Neural cell (in vitro differentiated cells): ENCODE results near the gene ASCC3. TPM values are rescaled to one million over a fixed set of nuclear protein-coding genes. Genes with fewer than 3 reads are reported as not detected.

Experiments
- H2AFZ ChIP-seq: fragments of 200-600, 300-800 bp; sonication (generic), shearing (Covaris generic); 2 replicates; pipeline ENCODE4 v1.6.0; 2014; ENCODE audit warnings: low read depth, mild to moderate bottlenecking, antibody characterized with exemption, low read length, moderate library complexity
- H3F3A ChIP-seq: fragments of 200-600 bp; shearing (Covaris generic); 2 replicates; pipeline ENCODE4 v1.6.1; 2016; ENCODE audit warnings: mild to moderate bottlenecking, moderate library complexity, mixed read lengths, antibody characterized with exemption, low read length; ENCODE audit not compliant: insufficient read depth, poor library complexity, severe bottlenecking
- H3K27ac ChIP-seq: fragments of 200-600, 300-800 bp; sonication (generic), shearing (Covaris generic); 2 replicates; pipeline ENCODE4 v1.5.1; 2014; ENCODE audit warnings: mild to moderate bottlenecking, low read length, moderate library complexity
- H3K27me3 ChIP-seq: fragments of 300-800, 200-600 bp; sonication (generic), shearing (Covaris generic); 2 replicates; pipeline ENCODE4 v1.6.0; 2014; ENCODE audit warnings: mild to moderate bottlenecking, low read depth, low read length, moderate library complexity; ENCODE audit not compliant: insufficient read depth
- H3K36me3 ChIP-seq: fragments of 300-800, 200-600 bp; sonication (generic), shearing (Covaris generic); 2 replicates; pipeline ENCODE4 v1.5.1; 2014; ENCODE audit warnings: mild to moderate bottlenecking, antibody characterized with exemption, low read length, moderate library complexity; ENCODE audit not compliant: insufficient read depth
- H3K4me2 ChIP-seq: fragments of 300-800, 200-600 bp; sonication (generic), shearing (Covaris generic); 2 replicates; pipeline ENCODE4 v1.6.0; 2014; ENCODE audit warnings: mild to moderate bottlenecking, low read length
- H3K4me3 ChIP-seq: fragments of 300-800, 200-600 bp; sonication (generic), shearing (Covaris generic); 2 replicates; pipeline ENCODE4 v1.5.1; 2014; ENCODE audit warnings: mild to moderate bottlenecking, low read length, moderate library complexity
- H3K79me2 ChIP-seq: fragments of 200-600 bp; shearing (Covaris generic); replicated peaks from 2 replicates; pipeline ENCODE4 v1.6.0; 2014; ENCODE audit warnings: mild to moderate bottlenecking, low read length, moderate library complexity; ENCODE audit not compliant: insufficient read depth
- H3K9ac ChIP-seq: fragments of 300-800, 200-600 bp; sonication (generic), shearing (Covaris generic); 2 replicates; pipeline ENCODE4 v1.6.1; 2016; ENCODE audit warnings: mild to moderate bottlenecking, low read length, mixed read lengths
- H3K9me2 ChIP-seq: fragments of 200-600 bp; shearing (Covaris generic); 2 replicates; pipeline ENCODE4 v1.6.1; 2016; ENCODE audit warnings: mild to moderate bottlenecking, low read length, mixed read lengths; ENCODE audit not compliant: insufficient read depth
- H3K9me3 ChIP-seq: fragments of 200-600, 300-800 bp; sonication (generic), shearing (Covaris generic); 2 replicates; pipeline ENCODE4 v1.6.1; 2016; ENCODE audit warnings: mild to moderate bottlenecking, mixed run types, low read length, moderate library complexity, mixed read lengths
- H4K20me1 ChIP-seq: fragments of 200-600 bp; shearing (Covaris generic); 2 replicates; pipeline ENCODE4 v1.6.1; 2016; ENCODE audit warnings: mild to moderate bottlenecking, mixed run types; ENCODE audit not compliant: insufficient read depth
- EP300 ChIP-seq: fragments of 450-650 bp; conservative IDR thresholded peaks from 2 replicates; pipeline ENCODE4 v1.6.1; 2014; ENCODE audit warnings: antibody characterized with exemption, mild to moderate bottlenecking, moderate library complexity; ENCODE audit not compliant: poor library complexity, severe bottlenecking
- EZH2 ChIP-seq: fragments of 200-600, 300-800 bp; shearing (Covaris generic), sonication (generic); IDR thresholded peaks from 2 replicates; pipeline ENCODE4 v1.6.1; 2014; ENCODE audit warnings: antibody characterized with exemption, low read length, borderline replicate concordance, mild to moderate bottlenecking; ENCODE audit not compliant: insufficient read depth, poor library complexity, severe bottlenecking
- MXI1 ChIP-seq: fragments of 450-650 bp; conservative IDR thresholded peaks from 2 replicates; pipeline ENCODE4 v1.6.1; 2014; ENCODE audit warnings: antibody characterized with exemption, mild to moderate bottlenecking; ENCODE audit not compliant: poor library complexity, severe bottlenecking
- POLR2AphosphoS5 ChIP-seq: IDR thresholded peaks from 2 replicates; pipeline ENCODE4 v1.6.1; 2012
- RAD21 ChIP-seq: fragments of 450-650 bp; conservative IDR thresholded peaks from 2 replicates; pipeline ENCODE4 v1.6.1; 2014; ENCODE audit warnings: antibody characterized with exemption, mild to moderate bottlenecking, moderate library complexity
- SMC3 ChIP-seq: fragments of 450-650 bp; conservative IDR thresholded peaks from 2 replicates; pipeline ENCODE4 v1.6.1; 2014; ENCODE audit warnings: antibody characterized with exemption, mild to moderate bottlenecking, moderate library complexity; ENCODE audit not compliant: poor library complexity
- TAF1 ChIP-seq: IDR thresholded peaks from 2 replicates; pipeline ENCODE4 v1.6.1; 2012; ENCODE audit warnings: low read depth
- polyA plus RNA-seq: library from polyadenylated mRNA; depleted of rRNA; stranded (reverse); fragments of >200 nt; gene quantifications from 2 replicates; pipeline ENCODE4 v1.2.3, GENCODE V29; 2014
- TF ChIP-seq, protein P1 (sequence below): IDR thresholded peaks from 2 replicates; pipeline ENCODE4 v1.6.1; 2012; ENCODE audit warnings: borderline replicate concordance
- TF ChIP-seq, protein P2 (sequence below): fragments of 450-650 bp; IDR thresholded peaks from 2 replicates; pipeline ENCODE4 v1.5.1; 2014; ENCODE audit warnings: antibody characterized with exemption, mild to moderate bottlenecking, moderate library complexity; ENCODE audit not compliant: poor library complexity, severe bottlenecking

ASCC3 gene
- polyA plus RNA-seq, 1 donor from 2014 or later, result 14.9 TPM

DNA sequence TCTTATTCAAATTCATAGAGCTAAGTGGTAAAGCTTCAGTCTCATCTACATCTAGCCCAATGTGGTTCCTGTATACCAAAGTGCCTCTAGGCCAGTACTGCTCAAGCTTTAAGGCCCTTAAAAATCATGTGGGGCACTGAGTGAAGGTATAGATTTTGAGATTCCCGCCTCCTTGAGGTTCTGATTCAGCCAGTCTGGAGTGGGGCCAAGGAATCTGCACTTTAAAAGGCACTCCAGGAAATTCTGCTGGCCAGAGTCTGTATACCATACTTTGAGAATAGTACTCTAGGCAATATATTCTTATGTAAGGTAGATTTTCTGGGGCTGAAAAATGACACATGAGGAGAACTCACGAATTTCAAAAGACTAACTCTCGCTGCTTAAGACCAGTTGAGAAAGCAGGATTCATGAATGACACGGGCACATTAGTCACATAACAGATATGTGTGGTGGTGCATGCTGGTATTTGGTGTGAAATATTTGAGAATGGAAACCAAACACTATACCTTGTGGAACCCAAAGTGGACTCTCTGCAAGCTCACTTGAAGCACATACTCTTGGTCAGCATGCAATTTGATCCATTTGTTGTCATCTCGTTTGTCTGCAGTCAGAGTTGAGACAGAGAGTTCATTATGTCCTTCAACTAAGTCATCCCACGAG, 368.8 kb downstream of the ASCC3 start:
- Histone ChIP-seq H4K20me1 (no peaks in the 10 kb centered on the region), H3F3A (no peaks in the 10 kb centered on the region), H3K79me2 (no peaks in the 10 kb centered on the region), H2AFZ (no peak overlapping the region), H3K9me3 (no peaks in the 10 kb centered on the region), H3K4me3 (no peak overlapping the region), H3K27ac (no peak overlapping the region), H3K9me2 (no peaks in the 10 kb centered on the region), H3K27me3 (no peaks in the 10 kb centered on the region), H3K36me3 (no peaks in the 10 kb centered on the region), H3K9ac (no peak overlapping the region), H3K4me2 (no peak overlapping the region)
- TF ChIP-seq MXI1, result no peak
- TF ChIP-seq, protein P1, sequence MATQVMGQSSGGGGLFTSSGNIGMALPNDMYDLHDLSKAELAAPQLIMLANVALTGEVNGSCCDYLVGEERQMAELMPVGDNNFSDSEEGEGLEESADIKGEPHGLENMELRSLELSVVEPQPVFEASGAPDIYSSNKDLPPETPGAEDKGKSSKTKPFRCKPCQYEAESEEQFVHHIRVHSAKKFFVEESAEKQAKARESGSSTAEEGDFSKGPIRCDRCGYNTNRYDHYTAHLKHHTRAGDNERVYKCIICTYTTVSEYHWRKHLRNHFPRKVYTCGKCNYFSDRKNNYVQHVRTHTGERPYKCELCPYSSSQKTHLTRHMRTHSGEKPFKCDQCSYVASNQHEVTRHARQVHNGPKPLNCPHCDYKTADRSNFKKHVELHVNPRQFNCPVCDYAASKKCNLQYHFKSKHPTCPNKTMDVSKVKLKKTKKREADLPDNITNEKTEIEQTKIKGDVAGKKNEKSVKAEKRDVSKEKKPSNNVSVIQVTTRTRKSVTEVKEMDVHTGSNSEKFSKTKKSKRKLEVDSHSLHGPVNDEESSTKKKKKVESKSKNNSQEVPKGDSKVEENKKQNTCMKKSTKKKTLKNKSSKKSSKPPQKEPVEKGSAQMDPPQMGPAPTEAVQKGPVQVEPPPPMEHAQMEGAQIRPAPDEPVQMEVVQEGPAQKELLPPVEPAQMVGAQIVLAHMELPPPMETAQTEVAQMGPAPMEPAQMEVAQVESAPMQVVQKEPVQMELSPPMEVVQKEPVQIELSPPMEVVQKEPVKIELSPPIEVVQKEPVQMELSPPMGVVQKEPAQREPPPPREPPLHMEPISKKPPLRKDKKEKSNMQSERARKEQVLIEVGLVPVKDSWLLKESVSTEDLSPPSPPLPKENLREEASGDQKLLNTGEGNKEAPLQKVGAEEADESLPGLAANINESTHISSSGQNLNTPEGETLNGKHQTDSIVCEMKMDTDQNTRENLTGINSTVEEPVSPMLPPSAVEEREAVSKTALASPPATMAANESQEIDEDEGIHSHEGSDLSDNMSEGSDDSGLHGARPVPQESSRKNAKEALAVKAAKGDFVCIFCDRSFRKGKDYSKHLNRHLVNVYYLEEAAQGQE, result no peak
- no peak for TF ChIP-seq EZH2
- TF ChIP-seq, protein P2, sequence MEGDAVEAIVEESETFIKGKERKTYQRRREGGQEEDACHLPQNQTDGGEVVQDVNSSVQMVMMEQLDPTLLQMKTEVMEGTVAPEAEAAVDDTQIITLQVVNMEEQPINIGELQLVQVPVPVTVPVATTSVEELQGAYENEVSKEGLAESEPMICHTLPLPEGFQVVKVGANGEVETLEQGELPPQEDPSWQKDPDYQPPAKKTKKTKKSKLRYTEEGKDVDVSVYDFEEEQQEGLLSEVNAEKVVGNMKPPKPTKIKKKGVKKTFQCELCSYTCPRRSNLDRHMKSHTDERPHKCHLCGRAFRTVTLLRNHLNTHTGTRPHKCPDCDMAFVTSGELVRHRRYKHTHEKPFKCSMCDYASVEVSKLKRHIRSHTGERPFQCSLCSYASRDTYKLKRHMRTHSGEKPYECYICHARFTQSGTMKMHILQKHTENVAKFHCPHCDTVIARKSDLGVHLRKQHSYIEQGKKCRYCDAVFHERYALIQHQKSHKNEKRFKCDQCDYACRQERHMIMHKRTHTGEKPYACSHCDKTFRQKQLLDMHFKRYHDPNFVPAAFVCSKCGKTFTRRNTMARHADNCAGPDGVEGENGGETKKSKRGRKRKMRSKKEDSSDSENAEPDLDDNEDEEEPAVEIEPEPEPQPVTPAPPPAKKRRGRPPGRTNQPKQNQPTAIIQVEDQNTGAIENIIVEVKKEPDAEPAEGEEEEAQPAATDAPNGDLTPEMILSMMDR, result no peak
- no peak for TF ChIP-seq RAD21
- TF ChIP-seq POLR2AphosphoS5, result no peak
- no peak for TF ChIP-seq SMC3
- no peak for TF ChIP-seq EP300
- TF ChIP-seq TAF1, result no peak

- Histone ChIP-seq H3K9me3 (no peaks in the 10 kb centered on the region), H3K36me3 (no peaks in the 10 kb centered on the region), H3K27me3 (no peaks in the 10 kb centered on the region), H3K9ac (no peak overlapping the region), H3K4me2 (no peak overlapping the region), H3K27ac (no peak overlapping the region), H3K9me2 (no peaks in the 10 kb centered on the region), H3K79me2 (no peaks in the 10 kb centered on the region), H2AFZ (no peak overlapping the region), H4K20me1 (no peaks in the 10 kb centered on the region), H3F3A (no peaks in the 10 kb centered on the region), H3K4me3 (no peak overlapping the region)
- no peak for TF ChIP-seq TAF1
- no peak for TF ChIP-seq EZH2
- TF ChIP-seq RAD21, result no peak
- no peak for TF ChIP-seq POLR2AphosphoS5
- TF ChIP-seq, protein P2, result no peak
Observed at GRCh38 chr6:100509101-100509500, 372.0 kb downstream of the ASCC3 start.
